ENCODE data around the gene HIVEP3.

DNA sequence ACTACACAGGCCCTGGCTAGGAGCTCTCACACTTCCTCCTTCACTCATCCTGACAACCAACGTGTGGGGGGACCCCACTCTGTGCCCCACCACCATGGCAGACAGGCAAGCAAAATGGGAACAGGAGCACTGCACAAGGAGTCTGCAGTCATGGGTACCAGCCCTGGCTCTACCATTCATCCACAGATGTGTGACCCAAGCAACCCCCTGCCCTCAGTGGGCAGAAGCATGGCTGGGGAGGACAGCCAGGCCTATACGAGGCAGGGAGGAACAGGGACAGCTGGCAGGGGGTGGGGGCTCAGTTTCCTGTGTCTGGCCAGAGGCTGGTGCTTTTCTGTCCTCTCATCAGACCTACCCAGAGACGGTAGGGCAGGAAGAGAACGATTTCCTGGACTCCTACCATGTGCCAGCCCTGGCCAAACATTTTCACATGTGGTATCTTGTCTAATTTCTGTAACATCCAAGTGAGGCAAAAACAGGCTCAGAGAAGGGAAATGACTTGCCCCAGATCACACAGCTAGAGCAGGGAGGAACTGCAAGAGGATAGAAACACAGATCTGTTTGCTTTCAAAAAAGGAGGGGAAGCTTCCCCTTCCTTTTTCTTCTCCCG, 178.0 kb downstream of the HIVEP3 start:
- TF ChIP-seq POLR2A (IDR thresholded peaks at IDR 0.05): no peak
- TF ChIP-seq, protein P1, sequence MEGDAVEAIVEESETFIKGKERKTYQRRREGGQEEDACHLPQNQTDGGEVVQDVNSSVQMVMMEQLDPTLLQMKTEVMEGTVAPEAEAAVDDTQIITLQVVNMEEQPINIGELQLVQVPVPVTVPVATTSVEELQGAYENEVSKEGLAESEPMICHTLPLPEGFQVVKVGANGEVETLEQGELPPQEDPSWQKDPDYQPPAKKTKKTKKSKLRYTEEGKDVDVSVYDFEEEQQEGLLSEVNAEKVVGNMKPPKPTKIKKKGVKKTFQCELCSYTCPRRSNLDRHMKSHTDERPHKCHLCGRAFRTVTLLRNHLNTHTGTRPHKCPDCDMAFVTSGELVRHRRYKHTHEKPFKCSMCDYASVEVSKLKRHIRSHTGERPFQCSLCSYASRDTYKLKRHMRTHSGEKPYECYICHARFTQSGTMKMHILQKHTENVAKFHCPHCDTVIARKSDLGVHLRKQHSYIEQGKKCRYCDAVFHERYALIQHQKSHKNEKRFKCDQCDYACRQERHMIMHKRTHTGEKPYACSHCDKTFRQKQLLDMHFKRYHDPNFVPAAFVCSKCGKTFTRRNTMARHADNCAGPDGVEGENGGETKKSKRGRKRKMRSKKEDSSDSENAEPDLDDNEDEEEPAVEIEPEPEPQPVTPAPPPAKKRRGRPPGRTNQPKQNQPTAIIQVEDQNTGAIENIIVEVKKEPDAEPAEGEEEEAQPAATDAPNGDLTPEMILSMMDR (IDR thresholded peaks at IDR 0.05): no peak

Measured in tibial nerve (tissue), 3 donors.